ENCODE measurements around the gene SPX. TPM values are rescaled to one million over a fixed set of nuclear protein-coding genes. Genes with fewer than 3 reads are reported as not detected.

SPX gene
- total and polyA plus RNA-seq, 12 donors, result 0.27 to 3.3 (median 0.49) TPM; not detected in 3

DNA sequence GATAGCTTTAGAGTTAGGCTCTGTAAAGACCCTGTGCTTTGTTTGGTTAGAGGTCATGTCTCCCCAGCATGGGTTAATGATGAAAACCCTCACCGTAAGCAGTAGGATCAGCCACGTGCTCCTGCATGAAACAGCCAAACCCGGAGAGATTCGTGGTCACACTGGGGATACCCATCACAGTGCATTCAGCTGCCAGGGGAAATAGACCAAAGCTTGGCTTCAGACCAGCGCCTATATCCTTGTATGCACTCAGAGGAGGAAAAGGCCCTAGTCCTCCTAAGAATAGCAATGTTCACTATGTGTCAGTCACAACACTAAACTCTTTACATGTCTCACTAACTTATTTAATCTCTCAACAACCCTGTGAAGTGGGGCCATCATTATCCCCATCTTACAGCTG is 16.3 kb downstream of the SPX start:
- H3K4me1 ChIP-seq (replicated peaks in 1 of 2), result no peaks in the 10 kb centered on the region
- H3K36me3 ChIP-seq (replicated peaks in 1 of 2), result no peaks in the 10 kb centered on the region
- TF ChIP-seq POLR2A (IDR thresholded peaks at IDR 0.05) (no peak), CTCF (IDR thresholded peaks at IDR 0.05) (no peak)
- no peak overlapping the region for H3K4me3 ChIP-seq
- DNase-seq, result no peak
- no peaks in the 10 kb centered on the region for H3K27me3 ChIP-seq
- no peaks in the 10 kb centered on the region for H3K9me3 ChIP-seq (replicated peaks in 1 of 3)
- no peak overlapping the region for H3K27ac ChIP-seq
- intact Hi-C loops (cut with DNase I), result no loop called here
- 59 to 86% (median 65%) methylated on average over 5 of the region's 5 CpGs for WGBS, 4 donors

DNA sequence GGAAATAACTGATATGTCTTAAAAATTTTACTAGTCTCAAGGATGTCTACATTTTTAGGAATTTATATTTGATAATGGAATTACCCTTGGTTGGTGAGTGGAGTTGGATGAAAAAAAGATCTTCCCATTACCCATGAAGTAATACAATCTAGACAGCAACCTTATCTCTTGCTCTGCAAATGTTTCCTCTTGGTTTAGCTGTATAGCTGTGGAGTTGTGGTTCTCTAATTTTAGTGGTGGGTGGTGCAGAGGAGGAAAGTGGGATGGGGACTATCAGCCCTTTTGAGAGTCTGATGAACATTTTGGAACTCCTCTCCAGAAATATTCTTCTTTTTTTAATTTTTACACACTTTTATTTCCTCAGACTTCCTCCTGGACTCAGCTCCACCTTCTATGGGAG is 17.1 kb downstream of the SPX start:
- DNase-seq, result no peak
- TF ChIP-seq CTCF (IDR thresholded peaks at IDR 0.05) (no peak), POLR2A (IDR thresholded peaks at IDR 0.05) (no peak)
- no peaks in the 10 kb centered on the region for H3K36me3 ChIP-seq (replicated peaks in 1 of 2)
- no peaks in the 10 kb centered on the region for H3K4me1 ChIP-seq (replicated peaks in 1 of 2)
- no peaks in the 10 kb centered on the region for H3K27me3 ChIP-seq
- H3K9me3 ChIP-seq (replicated peaks in 1 of 3), result no peaks in the 10 kb centered on the region
- intact Hi-C loops (cut with DNase I), result no loop called here
- H3K4me3 ChIP-seq, result no peak overlapping the region
- H3K27ac ChIP-seq, result no peak overlapping the region

DNA sequence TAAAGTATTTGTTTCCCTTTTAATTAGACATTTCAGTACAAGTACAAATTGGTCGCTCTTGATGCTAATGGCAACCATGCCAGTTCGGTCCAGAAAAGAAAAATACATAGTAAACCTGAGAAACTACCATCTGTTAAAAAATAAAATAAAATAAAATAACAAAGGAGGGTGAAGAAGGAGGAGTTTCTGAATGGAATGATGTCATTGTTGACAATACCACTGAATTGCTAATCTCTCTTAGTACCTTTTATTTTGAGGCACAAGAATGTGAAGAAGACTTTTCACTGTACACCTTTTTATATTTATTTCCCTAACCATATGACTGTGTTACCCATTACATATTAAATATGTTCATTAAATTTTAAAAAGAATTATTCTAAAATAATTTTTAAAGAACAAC is 19.5 kb downstream of the SPX start:
- Histone ChIP-seq H3K36me3 (replicated peaks in 1 of 2) (no peaks in the 10 kb centered on the region), H3K27me3 (no peaks in the 10 kb centered on the region), H3K27ac (no peak overlapping the region), H3K9me3 (replicated peaks in 1 of 3) (no peaks in the 10 kb centered on the region), H3K4me1 (replicated peaks in 1 of 2) (no peaks in the 10 kb centered on the region), H3K4me3 (no peak overlapping the region)
- TF ChIP-seq POLR2A (IDR thresholded peaks at IDR 0.05) (no peak), CTCF (IDR thresholded peaks at IDR 0.05) (no peak)
- DNase-seq, result no peak
- intact Hi-C loops (cut with DNase I), result no loop called here
- WGBS, 4 donors, result 79 to 87% (median 83%) methylated on average over 2 of the region's 2 CpGs

GRCh38 chr12:21546716-21547115 is 20.6 kb downstream of the SPX start:
- intact Hi-C loops (cut with DNase I), result no loop called here
- WGBS, 4 donors, result 0 to 23% (median 11%) methylated on average over 1 of the region's 1 CpG
- Histone ChIP-seq H3K27me3 (no peaks in the 10 kb centered on the region), H3K36me3 (replicated peaks in 1 of 2) (no peaks in the 10 kb centered on the region), H3K9me3 (replicated peaks in 1 of 3) (no peaks in the 10 kb centered on the region), H3K4me1 (replicated peaks in 1 of 2) (peaks cover 0 to 3% of the 10 kb centered on the region in 2 donors), H3K27ac (no peak overlapping the region), H3K4me3 (no peak overlapping the region)
- TF ChIP-seq POLR2A (IDR thresholded peaks at IDR 0.05) (no peak), CTCF (IDR thresholded peaks at IDR 0.05) (no peak)
- no peak for DNase-seq

All from adrenal gland (tissue), 12 donors.